ENCODE measurements around the gene NCR3LG1.
A peak's percentile ranks its signal among the peaks of the same experiment; 100 is the strongest.

NCR3LG1 gene

GRCh38 chr11:17371614-17372013 is 20.0 kb downstream of the NCR3LG1 start:
- no peak for DNase-seq

GRCh38 chr11:17375547-17375946 is 23.9 kb downstream of the NCR3LG1 start:
- no peak for DNase-seq

GRCh38 chr11:17376493-17376892 is 24.9 kb downstream of the NCR3LG1 start:
- no peak for DNase-seq

GRCh38 chr11:17378655-17379054 is 27.1 kb downstream of the NCR3LG1 start:
- no peak for DNase-seq

GRCh38 chr11:17379383-17380180 is 28.0 kb downstream of the NCR3LG1 start:
- DNase-seq: no peak

- DNase-seq: no peak
Measured at GRCh38 chr11:17381156-17381555, 29.6 kb downstream of the NCR3LG1 start.

GRCh38 chr11:17382046-17382728 is 30.6 kb downstream of the NCR3LG1 start:
- DNase-seq: no peak

GRCh38 chr11:17383461-17383860 is 31.9 kb downstream of the NCR3LG1 start:
- no peak for DNase-seq

GRCh38 chr11:17384002-17384511 is 32.5 kb downstream of the NCR3LG1 start:
- DNase-seq: peak; percentile 72

- DNase-seq: no peak
Measured at GRCh38 chr11:17385492-17385891, 33.9 kb downstream of the NCR3LG1 start.

- no peak for DNase-seq
Measured at GRCh38 chr11:17385926-17386325, 34.3 kb downstream of the NCR3LG1 start.

GRCh38 chr11:17386331-17387084 is 34.9 kb downstream of the NCR3LG1 start:
- peak; percentile 9 for DNase-seq

- no peak for DNase-seq
Measured at GRCh38 chr11:17387254-17387653, 35.7 kb downstream of the NCR3LG1 start.

GRCh38 chr11:17387811-17388210 is 36.2 kb downstream of the NCR3LG1 start:
- DNase-seq: no peak

- DNase-seq: peak; percentile 25
Measured at GRCh38 chr11:17388609-17389210, 37.1 kb downstream of the NCR3LG1 start, which contains the start of gene KCNJ11. TSS of gene KCNJ11 (minus strand) at chr11:17388659. CDS start at chr11:17388091, 568 bp downstream.

- peak; percentile 84 for DNase-seq
Measured at GRCh38 chr11:17389211-17389956, 37.8 kb downstream of the NCR3LG1 start.

- DNase-seq: no peak
Measured at GRCh38 chr11:17389957-17390649, 38.5 kb downstream of the NCR3LG1 start.

GRCh38 chr11:17391493-17392355 is 40.1 kb downstream of the NCR3LG1 start:
- DNase-seq: peak; percentile 87

- DNase-seq: no peak
Measured at GRCh38 chr11:17392872-17393271, 41.3 kb downstream of the NCR3LG1 start.

GRCh38 chr11:17393472-17393871 is 41.9 kb downstream of the NCR3LG1 start:
- DNase-seq: no peak
